SK-N-SH treated with all-trans-retinoic acid at 6 μM for 48 hours (cell line): ENCODE results near the gene GEMIN5.
"Not testable (repeated sequence)": the region's sequence is repeated elsewhere in the genome, so short reads cannot be mapped to it uniquely, and the experiment has no call there.

Experiments
- ATAC-seq: fragments of 200-7000 bp; cut with Tn5 transposase; 3 replicates; pipeline ENCODE4 v1.9.1; 2020; ENCODE audit warnings: mild to moderate bottlenecking, moderate library complexity
- ARNTL ChIP-seq: fragments of 450-650 bp; formaldehyde crosslinking; IDR thresholded peaks from 2 replicates; pipeline ENCODE4 v1.5.0; 2020; ENCODE audit warnings: low read depth, mild to moderate bottlenecking, moderate library complexity, borderline replicate concordance
- BACH2 ChIP-seq: fragments of 250-450 bp; sonication (Bioruptor Pico); IDR thresholded peaks from 2 replicates; pipeline ENCODE4 v1.9.0; 2021; ENCODE audit warnings: mild to moderate bottlenecking, borderline replicate concordance
- CREB5 ChIP-seq: fragments of 250-450 bp; sonication (Bioruptor Pico); IDR thresholded peaks from 2 replicates; pipeline ENCODE4 v1.5.1; 2020; ENCODE audit warnings: low read depth, mild to moderate bottlenecking, moderate library complexity
- CSDC2 ChIP-seq: fragments of 250-450 bp; sonication (Bioruptor Pico); IDR thresholded peaks from 2 replicates; pipeline ENCODE4 v1.5.0; 2020; ENCODE audit warnings: mild to moderate bottlenecking, moderate library complexity
- CSRNP3 ChIP-seq: fragments of 250-450 bp; sonication (Bioruptor Pico); IDR thresholded peaks from 2 replicates; pipeline ENCODE4 v1.5.1; 2021; ENCODE audit warnings: mild to moderate bottlenecking, moderate library complexity
- ESRRG ChIP-seq: fragments of 250-450 bp; sonication (Bioruptor Pico); IDR thresholded peaks from 2 replicates; pipeline ENCODE4 v1.6.1; 2021; ENCODE audit warnings: mild to moderate bottlenecking
- GLIS3 ChIP-seq: fragments of 250-450 bp; sonication (Bioruptor Pico); IDR thresholded peaks from 2 replicates; pipeline ENCODE4 v1.5.0; 2020; ENCODE audit warnings: mild to moderate bottlenecking, moderate library complexity
- ISL1 ChIP-seq: fragments of 250-450 bp; sonication (Bioruptor Pico); IDR thresholded peaks from 2 replicates; pipeline ENCODE4 v2.1.2; 2022; ENCODE audit warnings: mild to moderate bottlenecking, moderate library complexity
- OSR1 ChIP-seq: fragments of 250-450 bp; sonication (Bioruptor Pico); IDR thresholded peaks from 2 replicates; pipeline ENCODE4 v1.8.0; 2022; ENCODE audit warnings: moderate library complexity, mild to moderate bottlenecking, inconsistent platforms
- PATZ1 ChIP-seq: fragments of 250-450 bp; sonication (Bioruptor Pico); IDR thresholded peaks from 2 replicates; pipeline ENCODE4 v1.8.0; 2020; ENCODE audit warnings: mild to moderate bottlenecking, moderate library complexity, borderline replicate concordance
- POU6F1 ChIP-seq: fragments of 250-450 bp; sonication (Bioruptor Pico); IDR thresholded peaks from 2 replicates; pipeline ENCODE4 v1.8.0; 2021; ENCODE audit warnings: low read depth, mild to moderate bottlenecking, moderate library complexity, borderline replicate concordance
- PPARA ChIP-seq: fragments of 250-450 bp; sonication (Bioruptor Pico); IDR thresholded peaks from 2 replicates; pipeline ENCODE4 v1.5.0; 2020; ENCODE audit warnings: mild to moderate bottlenecking, borderline replicate concordance
- RARB ChIP-seq: fragments of 250-450 bp; sonication (Bioruptor Pico); IDR thresholded peaks from 2 replicates; pipeline ENCODE4 v1.8.0; 2021; ENCODE audit warnings: mild to moderate bottlenecking, moderate library complexity
- TCF4 ChIP-seq: fragments of 250-450 bp; sonication (Bioruptor Pico); IDR thresholded peaks from 2 replicates; pipeline ENCODE4 v1.8.0; 2021; ENCODE audit warnings: mild to moderate bottlenecking, moderate library complexity, borderline replicate concordance
- TOX ChIP-seq: fragments of 250-450 bp; sonication (Bioruptor Pico); IDR thresholded peaks from 2 replicates; pipeline ENCODE4 v1.8.0; 2021; ENCODE audit warnings: mild to moderate bottlenecking, moderate library complexity, borderline replicate concordance
- TSHZ2 ChIP-seq: fragments of 250-450 bp; sonication (Bioruptor Pico); IDR thresholded peaks from 2 replicates; pipeline ENCODE4 v1.5.0; 2020; ENCODE audit warnings: mild to moderate bottlenecking, moderate library complexity
- ZFP3 ChIP-seq: fragments of 250-450 bp; sonication (Bioruptor Pico); IDR thresholded peaks from 2 replicates; pipeline ENCODE4 v1.5.0; 2020; ENCODE audit warnings: mild to moderate bottlenecking, moderate library complexity
- ZNF565 ChIP-seq: fragments of 450-650 bp; formaldehyde crosslinking; conservative IDR thresholded peaks from 2 replicates; pipeline ENCODE4 v1.5.0; 2020; ENCODE audit warnings: low read depth, mild to moderate bottlenecking, moderate library complexity
- ZNF70 ChIP-seq: fragments of 450-650 bp; formaldehyde crosslinking; IDR thresholded peaks from 2 replicates; pipeline ENCODE4 v1.5.0; 2020; ENCODE audit warnings: mild to moderate bottlenecking, moderate library complexity
- ZNF8 ChIP-seq: fragments of 450-650 bp; formaldehyde crosslinking; IDR thresholded peaks from 2 replicates; pipeline ENCODE4 v1.5.0; 2020; ENCODE audit warnings: mild to moderate bottlenecking, moderate library complexity

GEMIN5 gene

GRCh38 chr5:154917757-154918156 lies 20.3 kb downstream of the GEMIN5 start:
- TF ChIP-seq POU6F1 (CRISPR knock-in tag) (no peak), ZNF8 (CRISPR knock-in tag) (no peak), BACH2 (CRISPR knock-in tag) (no peak), GLIS3 (no peak), CSRNP3 (CRISPR knock-in tag) (no peak), CREB5 (CRISPR knock-in tag) (no peak), PPARA (no peak), TCF4 (no peak), ESRRG (CRISPR knock-in tag) (no peak), TOX (no peak), PATZ1 (CRISPR knock-in tag) (no peak)
- ATAC-seq: no peak

- no peak for TF ChIP-seq CSDC2 (CRISPR knock-in tag)
- no peak for TF ChIP-seq ZNF8 (CRISPR knock-in tag)
- no peak for TF ChIP-seq OSR1
- no peak for TF ChIP-seq GLIS3
- TF ChIP-seq PPARA: no peak
- no peak for ATAC-seq
Observed at GRCh38 chr5:154916874-154917273, 21.1 kb downstream of the GEMIN5 start.

GRCh38 chr5:154905601-154906000 lies 32.4 kb downstream of the GEMIN5 start:
- ATAC-seq: not testable (repeated sequence)

GRCh38 chr5:154901913-154902312 lies 36.1 kb downstream of the GEMIN5 start:
- TF ChIP-seq TCF4 (no peak), POU6F1 (CRISPR knock-in tag) (no peak), OSR1 (no peak), TOX (no peak), ZNF8 (CRISPR knock-in tag) (no peak), GLIS3 (no peak), PPARA (no peak), ISL1 (CRISPR knock-in tag) (no peak)
- TF ChIP-seq, all 23 proteins: peak for 0
- no peak for ATAC-seq

- no peak for ATAC-seq
- TF ChIP-seq ISL1 (CRISPR knock-in tag) (no peak), TCF4 (peak; percentile 56; the same call in 1 of the 2 replicates)
Observed at GRCh38 chr5:154901276-154901675, 36.7 kb downstream of the GEMIN5 start.

- no peak for ATAC-seq
- TF ChIP-seq TCF4: no peak
- TF ChIP-seq PATZ1 (CRISPR knock-in tag): no peak
- no peak for TF ChIP-seq ZNF8 (CRISPR knock-in tag)
- TF ChIP-seq BACH2 (CRISPR knock-in tag): no peak
- no peak for TF ChIP-seq CSDC2 (CRISPR knock-in tag)
- no peak for TF ChIP-seq ARNTL (CRISPR knock-in tag)
- TF ChIP-seq TSHZ2 (CRISPR knock-in tag): no peak
- no peak for TF ChIP-seq RARB (CRISPR knock-in tag)
- no peak for TF ChIP-seq ZFP3 (CRISPR knock-in tag)
- no peak for TF ChIP-seq ZNF565 (CRISPR knock-in tag)
- TF ChIP-seq ZNF70: no peak
Observed at GRCh38 chr5:154900066-154900465, 37.9 kb downstream of the GEMIN5 start.
